Esophagus muscularis mucosa (tissue), 4 donors: Measurements from ENCODE around the gene FLCN. TPM values are rescaled to one million over a fixed set of nuclear protein-coding genes. Genes with fewer than 3 reads are reported as not detected.

ENCODE experiments used
- DNase-seq: peaks from one replicate; pipeline ENCODE4 v3.0.0-alpha.2; 2017; ENCODE audit errors: extremely low spot score
- H3K27ac ChIP-seq, 4 donors: fragments of 200-600 bp; sonication (generic); replicated peaks in 1 of 4; 1 replicate in 3 of 4; 2 replicates in 1 of 4; pipeline ENCODE4 v1.5.1; 2016 to 2019; ENCODE audit warnings: mild to moderate bottlenecking in 1 of 4
- H3K27me3 ChIP-seq, 4 donors: fragments of 200-600 bp; sonication (generic); one replicate each; pipeline versions ENCODE4 v1.5.1 to v1.6.0; 2016 to 2019
- H3K36me3 ChIP-seq, 4 donors: fragments of 200-600 bp; sonication (generic); one replicate each; pipeline ENCODE4 v1.5.1; 2016 to 2019
- H3K4me1 ChIP-seq, 4 donors: fragments of 200-600 bp; sonication (generic); one replicate each; pipeline ENCODE4 v1.5.1; 2016 to 2019
- H3K4me3 ChIP-seq, 4 donors: fragments of 200-600 bp; sonication (generic); 1 replicate in 2 of 4; 2 replicates in 2 of 4; pipeline ENCODE4 v1.5.1; 2016 to 2019; ENCODE audit warnings: mild to moderate bottlenecking in 4 of 4, moderate library complexity in 1 of 4
- H3K9me3 ChIP-seq, 4 donors: fragments of 200-600 bp; sonication (generic); 1 replicate in 3 of 4; 2 replicates in 1 of 4; pipeline ENCODE4 v1.5.1; 2016 to 2019
- CTCF ChIP-seq, 3 experiments: fragments of 200-600 bp in 2 of 3; fragments of 450-650 bp in 1 of 3; sonication (generic) in 2 of 3; IDR thresholded peaks; one replicate each; pipeline ENCODE4 v1.5.1; 2017 to 2019; ENCODE audit warnings: antibody characterized with exemption in 3 of 3, mild to moderate bottlenecking in 2 of 3, moderate library complexity in 1 of 3
- EP300 ChIP-seq: sonication (generic); formaldehyde crosslinking; IDR thresholded peaks from one replicate; pipeline ENCODE4 v1.6.1; 2017; ENCODE audit warnings: antibody characterized with exemption
- POLR2A ChIP-seq: fragments of 450-650 bp; IDR thresholded peaks from one replicate; pipeline ENCODE4 v1.6.1; 2017; ENCODE audit warnings: antibody characterized with exemption, moderate library complexity, mild to moderate bottlenecking, low read depth
- POLR2AphosphoS5 ChIP-seq, 2 donors: sonication (generic); formaldehyde crosslinking; IDR thresholded peaks; one replicate each; pipeline ENCODE4 v1.6.1; 2017; ENCODE audit warnings: antibody characterized with exemption in 2 of 2
- WGBS: methylation state at CpG from one replicate; pipeline ENCODE4 v1.1.5; 2018; 5-methylcytosine and 5-hydroxymethylcytosine counted together
- intact Hi-C: fragments of 100-400 bp; cut with DNase I; formaldehyde crosslinking; loops from one replicate; pipeline ENCODE4 v1.15.1; 2023
- small RNA-seq, 3 donors: library from RNA; depleted of rRNA; stranded (forward); fragments of <200 nt; gene quantifications; one replicate each; pipeline ENCODE3, GENCODE V24; 2016
- total RNA-seq, 4 donors: library from RNA; depleted of rRNA; stranded (reverse); fragments of >200 nt; gene quantifications; one replicate each; pipeline versions ENCODE4 v1.1.0 to v1.2.1, GENCODE V29; 2016

The FLCN gene
- total RNA-seq, 4 donors from 2014 or later: 21.5 to 64.7 (median 45.5) TPM

DNA sequence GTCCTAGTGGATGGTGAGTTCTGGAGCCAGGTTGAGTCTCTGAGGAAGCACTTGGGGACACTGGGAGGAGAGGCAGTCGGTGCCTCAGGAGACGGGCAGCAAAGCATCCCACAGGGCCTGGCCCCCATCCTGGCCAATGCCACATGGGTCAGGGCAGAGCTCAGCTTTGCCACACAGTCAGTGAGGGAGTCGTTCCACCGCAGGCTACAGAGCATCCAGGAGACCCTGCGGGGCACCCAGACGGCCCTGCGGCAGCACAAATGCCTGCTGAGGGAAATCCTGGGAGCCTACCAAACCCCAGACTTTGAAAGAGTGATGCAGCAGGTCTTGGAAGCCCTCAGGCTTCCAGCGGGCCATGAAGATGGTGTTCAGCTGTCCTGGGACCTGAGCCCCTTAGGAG, 70.5 kb downstream of the FLCN start:
- 98% methylated on average over 8 of the region's 8 CpGs for WGBS
- Histone ChIP-seq H3K36me3 (peaks cover 51 to 98% (median 80%) of the 10 kb centered on the region in 4 donors), H3K27ac (no peak overlapping the region), H3K9me3 (no peaks in the 10 kb centered on the region), H3K27me3 (no peaks in the 10 kb centered on the region), H3K4me3 (no peak overlapping the region), H3K4me1 (peaks cover 0 to 9% (median 3%) of the 10 kb centered on the region in 4 donors)
- no peak for TF ChIP-seq POLR2AphosphoS5 (IDR thresholded peaks at IDR 0.05)
- no peak for TF ChIP-seq POLR2A
- TF ChIP-seq CTCF (IDR thresholded peaks at IDR 0.05): no peak
- no peak for TF ChIP-seq EP300
- no peak for DNase-seq
- intact Hi-C loops: no loop called here

DNA sequence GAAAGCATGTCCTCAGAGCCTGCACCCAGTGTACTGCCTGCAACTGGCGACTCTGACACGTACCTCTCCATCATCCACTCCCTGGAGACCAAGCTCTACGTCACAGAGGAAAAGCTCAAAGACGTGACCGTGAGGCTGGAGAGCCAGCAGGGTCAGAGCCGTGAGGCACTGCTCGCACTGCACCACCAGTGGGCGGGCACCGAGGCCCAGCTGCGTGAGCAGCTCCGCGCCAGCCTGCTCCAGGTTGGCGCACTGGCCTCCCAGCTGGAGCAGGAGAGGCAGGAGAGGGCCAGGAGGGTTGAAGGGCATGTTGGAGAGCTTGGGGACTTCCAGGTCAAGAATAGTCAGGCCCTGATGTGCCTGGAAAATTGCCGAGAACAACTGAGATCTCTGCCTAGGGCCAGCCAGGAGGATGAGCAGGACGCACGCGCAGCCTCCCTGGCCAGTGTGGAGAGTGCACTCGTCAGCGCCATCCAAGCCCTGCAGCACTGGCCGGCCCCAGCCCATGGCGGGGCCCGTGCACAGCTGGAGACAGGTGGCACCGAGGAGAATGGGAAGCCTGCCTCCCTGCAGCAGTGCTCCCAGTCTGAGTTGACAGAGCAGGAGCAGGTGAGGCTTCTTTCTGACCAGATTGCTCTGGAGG, 71.2 kb downstream of the FLCN start:
- TF ChIP-seq CTCF (IDR thresholded peaks at IDR 0.05) (no peak), POLR2A (no peak), EP300 (no peak), POLR2AphosphoS5 (IDR thresholded peaks at IDR 0.05) (no peak)
- Histone ChIP-seq H3K27ac (no peak overlapping the region), H3K4me1 (peaks cover 0 to 5% (median 3%) of the 10 kb centered on the region in 4 donors), H3K36me3 (peaks cover 58 to 98% (median 82%) of the 10 kb centered on the region in 4 donors), H3K27me3 (no peaks in the 10 kb centered on the region), H3K9me3 (no peaks in the 10 kb centered on the region), H3K4me3 (no peak overlapping the region)
- 85% methylated on average over 20 of the region's 23 CpGs for WGBS
- intact Hi-C loops: no loop called here
- DNase-seq: no peak

GRCh38 chr17:17164676-17165075, 72.3 kb downstream of the FLCN start:
- no peaks in the 10 kb centered on the region for H3K27me3 ChIP-seq
- H3K9me3 ChIP-seq: no peaks in the 10 kb centered on the region
- H3K4me3 ChIP-seq: no peak overlapping the region
- TF ChIP-seq EP300 (no peak), POLR2AphosphoS5 (IDR thresholded peaks at IDR 0.05) (no peak)
- intact Hi-C loops: no loop called here
- H3K36me3 ChIP-seq: peaks cover 69 to 100% (median 92%) of the 10 kb centered on the region in 4 donors
- H3K27ac ChIP-seq: no peak overlapping the region
- H3K4me1 ChIP-seq: no peaks in the 10 kb centered on the region
- WGBS: 92% methylated on average over 17 of the region's 17 CpGs
- no peak for DNase-seq

DNA sequence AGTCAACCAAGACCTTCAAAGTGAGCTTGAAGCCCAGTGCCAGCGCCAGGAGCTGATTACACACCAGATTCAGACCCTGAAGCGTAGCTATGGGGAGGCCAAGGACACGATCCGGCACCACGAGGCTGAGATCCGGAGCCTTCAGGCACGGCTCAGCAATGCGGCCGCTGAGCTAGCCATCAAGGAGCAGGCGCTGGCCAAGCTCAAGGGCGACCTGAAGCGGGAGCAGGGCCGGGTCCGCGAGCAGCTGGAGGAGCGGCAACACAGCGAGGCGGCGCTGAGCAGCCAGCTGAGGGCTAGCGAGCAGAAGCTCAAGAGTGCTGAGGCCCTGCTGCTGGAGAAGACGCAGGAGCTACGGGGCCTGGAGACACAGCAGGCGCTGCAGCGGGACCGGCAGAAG, 72.8 kb downstream of the FLCN start:
- Histone ChIP-seq H3K36me3 (peaks cover 73 to 100% (median 96%) of the 10 kb centered on the region in 4 donors), H3K4me3 (no peak overlapping the region), H3K9me3 (no peaks in the 10 kb centered on the region), H3K4me1 (peaks cover 0 to 1% (median 0%) of the 10 kb centered on the region in 4 donors), H3K27ac (no peak overlapping the region), H3K27me3 (no peaks in the 10 kb centered on the region)
- no peak for TF ChIP-seq EP300
- 92% methylated on average over 22 of the region's 25 CpGs for WGBS
- intact Hi-C loops: no loop called here
- DNase-seq: no peak

Small RNA genes lying within 50 kb of the gene (small RNA-seq; reads per million reads assigned to genes)
- 0 reads per million in 3 donors for gene RNU6-767P

Other genes starting within 250 kb of the FLCN start
- gene MPRIP, start 194.7 kb downstream of the FLCN start, total RNA-seq: 100 to 1,000 TPM; 108 to 194 (median 129) TPM
- gene PLD6, start 30.8 kb downstream of the FLCN start, total RNA-seq: 10 to 100 TPM in 1 of 4 donors, 1 to 10 TPM in 3; 3.1 to 13.7 (median 6.9) TPM
- 10 to 100 TPM; 49.3 to 72.6 (median 59.1) TPM for gene COPS3, start 44.1 kb upstream of the FLCN start, total RNA-seq
- gene NT5M, start 66.2 kb upstream of the FLCN start, total RNA-seq: 10 to 100 TPM in 1 of 4 donors, 1 to 10 TPM in 3; 4.3 to 11.5 (median 7.0) TPM
- gene MED9, start 239.8 kb upstream of the FLCN start, total RNA-seq: 10 to 100 TPM in 3 of 4 donors, 1 to 10 TPM in 1; 8.3 to 14.4 (median 11.4) TPM